ENCODE results near the gene RUFY3.

RUFY3 gene

GRCh38 chr4:70842761-70843435, 121.1 kb downstream of the RUFY3 start:
- H3K4me3 ChIP-seq (ENCODE audit: low read length), result no peak overlapping the region
- no peak for TF ChIP-seq ZNF274 (IDR thresholded peaks at IDR 0.05; ENCODE audit: low read depth, low read length)

- no peak for TF ChIP-seq ZNF274 (IDR thresholded peaks at IDR 0.05; ENCODE audit: low read depth, low read length)
- no peak overlapping the region for H3K4me3 ChIP-seq (ENCODE audit: low read length)
Observed at GRCh38 chr4:70844180-70844579, 122.4 kb downstream of the RUFY3 start.

DNA sequence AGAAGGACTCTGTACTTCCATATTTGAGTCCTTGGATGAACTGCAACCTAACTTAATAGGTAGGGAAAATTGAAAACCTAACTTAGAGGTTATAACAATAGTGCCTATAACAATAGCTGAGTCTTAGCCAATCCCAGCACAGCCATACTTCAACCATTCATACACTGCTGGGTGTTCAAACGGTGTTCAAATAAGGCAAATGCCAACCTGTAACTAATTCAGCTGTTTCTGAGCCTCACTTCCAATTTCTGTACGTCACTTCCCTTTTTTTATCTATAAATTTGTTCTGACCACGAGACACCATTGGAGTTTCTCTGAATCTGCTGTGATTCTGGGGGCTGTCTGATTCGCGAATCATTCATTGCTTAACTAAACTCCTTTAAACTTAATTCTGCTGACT, 127.5 kb downstream of the RUFY3 start:
- no peak for TF ChIP-seq ZNF274 (IDR thresholded peaks at IDR 0.05; ENCODE audit: low read depth, low read length)
- H3K4me3 ChIP-seq (ENCODE audit: low read length), result no peak overlapping the region

- TF ChIP-seq ZNF274 (IDR thresholded peaks at IDR 0.05; ENCODE audit: low read depth, low read length), result no peak
- no peak overlapping the region for H3K4me3 ChIP-seq (ENCODE audit: low read length)
Observed at GRCh38 chr4:70855464-70855863, 133.7 kb downstream of the RUFY3 start.

Data from GM08714 (cell line).